Gastrocnemius medialis (tissue), 4 donors: ENCODE measurements around the gene ARHGAP36. TPM values are rescaled to one million over a fixed set of nuclear protein-coding genes. Genes with fewer than 3 reads are reported as not detected.

Experiments used
- ATAC-seq, 2 donors: fragments of 150-250 bp; one replicate each; pipeline ENCODE4 v1.9.1; 2016
- DNase-seq, 2 donors: peaks; one replicate each; pipeline ENCODE4 v3.0.0-alpha.2; 2019
- H3K27ac ChIP-seq, 4 donors: fragments of 200-600 bp; sonication (generic); 1 replicate in 1 of 4; 2 replicates in 3 of 4; pipeline ENCODE4 v1.5.1; 2016 to 2018; ENCODE audit warnings: mild to moderate bottlenecking in 2 of 4, moderate library complexity in 1 of 4
- H3K27me3 ChIP-seq, 3 donors: fragments of 200-600 bp; sonication (generic) in 2 of 3; 1 replicate in 1 of 3; 2 replicates in 2 of 3; pipeline versions ENCODE4 v1.5.1 to v1.6.0; 2016 to 2019; ENCODE audit warnings: mild to moderate bottlenecking in 1 of 3, moderate library complexity in 1 of 3
- H3K36me3 ChIP-seq, 2 donors: fragments of 200-600 bp; sonication (generic) in 1 of 2; one replicate each; pipeline ENCODE4 v1.5.1; 2017 to 2018
- H3K4me1 ChIP-seq, 2 donors: fragments of 200-600 bp; sonication (generic) in 1 of 2; one replicate each; pipeline ENCODE4 v1.5.1; 2016 to 2017; ENCODE audit warnings: mild to moderate bottlenecking in 2 of 2
- H3K4me3 ChIP-seq, 4 donors: fragments of 200-600 bp; sonication (generic) in 3 of 4; 1 replicate in 1 of 4; 2 replicates in 3 of 4; pipeline ENCODE4 v1.5.1; 2016 to 2019; ENCODE audit warnings: mild to moderate bottlenecking in 2 of 4
- H3K9me3 ChIP-seq, 3 donors: fragments of 200-600 bp; sonication (generic) in 2 of 3; 1 replicate in 1 of 3; 2 replicates in 2 of 3; pipeline ENCODE4 v1.5.1; 2016 to 2019
- CTCF ChIP-seq, 5 experiments: fragments of 450-650 bp in 3 of 5; fragments of 200-600 bp in 2 of 5; sonication (generic) in 2 of 5; IDR thresholded peaks in 4 of 5; conservative IDR thresholded peaks in 1 of 5; 1 replicate in 4 of 5; 2 replicates in 1 of 5; pipeline ENCODE4 v1.5.1; 2016 to 2019; ENCODE audit warnings: antibody characterized with exemption in 5 of 5, mild to moderate bottlenecking in 3 of 5, moderate library complexity in 3 of 5
- POLR2A ChIP-seq, 2 donors: fragments of 450-650 bp; IDR thresholded peaks; one replicate each; pipeline ENCODE4 v1.6.1; 2017; ENCODE audit warnings: antibody characterized with exemption in 2 of 2, mild to moderate bottlenecking in 2 of 2, moderate library complexity in 2 of 2
- in situ Hi-C, 4 donors: fragments of 200-750 bp; cut with MboI; loops; one replicate each; pipeline versions ENCODE4 v1.15.0 to v1.8.0; 2017; ENCODE audit warnings: low sequenced_read_pairs in 4 of 4
- intact Hi-C: fragments of 100-400 bp; cut with DNase I; formaldehyde crosslinking; loops from one replicate; pipeline ENCODE4 v1.15.1; 2023; ENCODE audit warnings: low total_unique reads
- total RNA-seq, 4 donors: library from RNA; depleted of rRNA; stranded (reverse); fragments of >200 nt; gene quantifications; one replicate each; pipeline versions ENCODE4 v1.1.0 to v1.2.3, GENCODE V29; 2016

The ARHGAP36 gene
- total RNA-seq, 4 donors from 2014 or later = 0.41 to 2.7 (median 0.93) TPM

DNA sequence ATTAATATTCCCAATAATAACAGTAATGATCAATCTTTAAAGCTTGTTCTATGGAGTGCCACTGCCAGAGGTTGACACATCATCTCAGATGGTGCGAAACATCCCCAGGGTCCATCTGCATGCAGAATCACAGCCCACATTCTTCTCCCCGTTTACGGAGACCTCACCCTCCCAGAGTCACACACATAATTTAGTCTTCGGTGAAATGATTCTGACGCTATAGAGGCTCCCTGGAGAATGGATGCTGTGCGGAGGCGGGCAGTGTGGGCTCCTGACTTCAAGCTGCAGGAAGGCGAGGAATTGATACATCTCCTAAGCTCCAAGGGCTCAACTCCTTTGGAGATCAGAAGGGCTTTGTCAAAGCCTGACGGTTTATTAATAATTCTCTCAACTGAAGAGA, 11.0 kb upstream of the ARHGAP36 start:
- no peaks in the 10 kb centered on the region for H3K4me1 ChIP-seq
- H3K27ac ChIP-seq = no peak overlapping the region
- H3K36me3 ChIP-seq = no peaks in the 10 kb centered on the region
- intact Hi-C loops = no loop called here
- H3K9me3 ChIP-seq = no peaks in the 10 kb centered on the region
- no peak overlapping the region for H3K4me3 ChIP-seq
- no peak for ATAC-seq
- peaks cover 0 to 16% (median 0%) of the 10 kb centered on the region in 3 donors for H3K27me3 ChIP-seq
- in situ Hi-C loops = no loop called here
- no peak for DNase-seq
- TF ChIP-seq POLR2A (IDR thresholded peaks at IDR 0.05) (no peak), CTCF (IDR thresholded peaks at IDR 0.05 in 4 of 5, conservative IDR thresholded peaks at IDR 0.05 in 1 of 5) (no peak)

- no peaks in the 10 kb centered on the region for H3K36me3 ChIP-seq
- H3K27ac ChIP-seq = no peak overlapping the region
- peaks cover 0 to 2% (median 0%) of the 10 kb centered on the region in 3 donors for H3K27me3 ChIP-seq
- ATAC-seq (no peak), DNase-seq (no peak)
- H3K4me3 ChIP-seq = no peak overlapping the region
- no peaks in the 10 kb centered on the region for H3K4me1 ChIP-seq
- no peaks in the 10 kb centered on the region for H3K9me3 ChIP-seq
- in situ Hi-C loops = no loop called here
- intact Hi-C loops = no loop called here
- TF ChIP-seq CTCF (IDR thresholded peaks at IDR 0.05 in 4 of 5, conservative IDR thresholded peaks at IDR 0.05 in 1 of 5) (no peak), POLR2A (IDR thresholded peaks at IDR 0.05) (no peak)
These were observed 5.1 kb upstream of the ARHGAP36 start for GRCh38 chrX:131053076-131053475.

DNA sequence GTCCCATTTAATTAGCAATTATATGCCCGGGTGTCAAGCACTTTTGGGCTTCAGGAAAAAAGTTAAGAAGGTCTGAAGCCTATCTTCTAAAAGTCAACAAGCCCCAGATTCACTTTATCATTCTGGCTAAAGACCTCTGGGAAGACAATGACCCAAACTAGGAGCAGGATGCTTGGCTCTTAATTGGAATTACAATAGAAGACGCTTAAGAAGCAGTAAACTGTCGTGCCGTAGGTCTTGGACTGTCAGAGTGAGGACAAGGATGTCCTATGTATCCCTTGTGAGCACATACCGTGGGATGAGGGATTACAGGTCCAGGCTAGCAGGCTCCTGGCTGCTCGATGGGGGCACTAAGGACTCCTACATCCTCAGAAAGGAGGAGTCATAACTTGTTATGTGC, 3.2 kb upstream of the ARHGAP36 start:
- intact Hi-C loops = no loop called here
- TF ChIP-seq CTCF (IDR thresholded peaks at IDR 0.05 in 4 of 5, conservative IDR thresholded peaks at IDR 0.05 in 1 of 5) (no peak), POLR2A (IDR thresholded peaks at IDR 0.05) (no peak)

DNA sequence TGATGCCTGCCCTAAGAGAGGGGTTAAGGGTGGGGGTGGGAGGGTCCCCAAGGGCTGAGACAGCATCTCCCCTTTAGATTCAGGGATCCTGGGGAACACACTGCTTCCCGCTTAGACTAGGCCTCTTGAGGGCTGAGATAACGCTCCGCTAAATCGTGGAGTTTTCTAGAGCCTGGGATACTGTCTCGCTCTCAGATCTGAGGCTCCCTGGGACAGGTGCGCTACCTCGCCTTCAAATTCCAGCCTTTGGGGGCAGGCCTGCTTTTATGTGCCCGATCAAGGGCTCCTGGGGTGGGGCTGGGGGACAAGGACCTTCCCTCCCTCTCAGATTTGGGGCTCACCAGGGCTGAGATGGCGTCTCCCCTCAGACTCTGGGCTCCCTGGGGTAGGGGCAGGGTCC, 440 bp upstream of the ARHGAP36 start:
- no peaks in the 10 kb centered on the region for H3K36me3 ChIP-seq
- in situ Hi-C loops = no loop called here
- H3K27ac ChIP-seq = no peak overlapping the region
- ATAC-seq (no peak), DNase-seq (no peak)
- no peaks in the 10 kb centered on the region for H3K4me1 ChIP-seq
- peaks cover 0 to 11% (median 0%) of the 10 kb centered on the region in 3 donors for H3K27me3 ChIP-seq
- no peak overlapping the region for H3K4me3 ChIP-seq
- intact Hi-C loops = no loop called here
- TF ChIP-seq POLR2A (IDR thresholded peaks at IDR 0.05) = no peak
- no peak for TF ChIP-seq CTCF (IDR thresholded peaks at IDR 0.05 in 4 of 5, conservative IDR thresholded peaks at IDR 0.05 in 1 of 5)
- no peaks in the 10 kb centered on the region for H3K9me3 ChIP-seq

More for the DNA sequence above, 3.2 kb upstream of the ARHGAP36 start:
- H3K9me3 ChIP-seq = no peaks in the 10 kb centered on the region
- in situ Hi-C loops = no loop called here
- H3K27ac ChIP-seq = no peak overlapping the region
- no peak overlapping the region for H3K4me3 ChIP-seq
- DNase-seq (no peak), ATAC-seq (no peak)
- no peaks in the 10 kb centered on the region for H3K36me3 ChIP-seq
- H3K4me1 ChIP-seq = no peaks in the 10 kb centered on the region
- peaks cover 0 to 8% (median 0%) of the 10 kb centered on the region in 3 donors for H3K27me3 ChIP-seq

DNA sequence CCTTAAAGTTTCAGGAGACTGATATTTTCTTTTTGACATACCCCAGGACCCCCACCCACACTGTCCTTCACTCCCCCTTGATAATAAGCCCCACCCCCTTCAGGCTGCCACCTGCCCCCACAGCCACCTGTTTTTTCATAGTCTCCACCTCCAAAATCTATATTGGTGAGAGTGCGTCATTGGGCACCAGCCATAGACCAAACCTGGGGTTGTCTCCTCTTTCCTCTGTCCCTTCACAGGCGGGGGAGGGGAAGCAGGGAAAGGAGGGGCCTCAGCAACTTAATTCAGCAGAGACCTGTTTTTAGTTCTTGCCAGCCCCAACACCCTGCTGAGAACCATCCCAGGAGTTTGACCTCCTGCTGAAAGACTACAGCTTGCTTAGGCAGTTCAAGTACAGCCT, 1.1 kb downstream of the ARHGAP36 start:
- DNase-seq = peak in 1 of 2 donors; percentile 14
- Histone ChIP-seq H3K4me1 (no peaks in the 10 kb centered on the region), H3K27me3 (peaks cover 0 to 11% (median 0%) of the 10 kb centered on the region in 3 donors), H3K27ac (no peak overlapping the region), H3K36me3 (no peaks in the 10 kb centered on the region), H3K9me3 (no peaks in the 10 kb centered on the region), H3K4me3 (no peak overlapping the region)
- intact Hi-C loops (no loop called here), in situ Hi-C loops (no loop called here)
- TF ChIP-seq POLR2A (IDR thresholded peaks at IDR 0.05) = no peak
- TF ChIP-seq CTCF (IDR thresholded peaks at IDR 0.05 in 4 of 5, conservative IDR thresholded peaks at IDR 0.05 in 1 of 5) = no peak
- ATAC-seq = peak in 1 of 2 donors; percentile 44
